Gastroesophageal sphincter (tissue), 3 donors: ENCODE data around the gene F2RL3.

ENCODE experiments used
- POLR2A ChIP-seq, 2 donors: fragments of 450-650 bp; IDR thresholded peaks; one replicate each; pipeline ENCODE4 v1.6.1; 2017; ENCODE audit warnings: antibody characterized with exemption in 2 of 2, mild to moderate bottlenecking in 2 of 2, moderate library complexity in 1 of 2
- POLR2AphosphoS5 ChIP-seq: sonication (generic); formaldehyde crosslinking; IDR thresholded peaks from one replicate; pipeline ENCODE4 v1.6.1; 2017; ENCODE audit warnings: antibody characterized with exemption
- TF ChIP-seq, protein P1 (sequence below), 4 experiments: fragments of 200-600 bp in 2 of 4; fragments of 450-650 bp in 2 of 4; sonication (generic) in 1 of 4; IDR thresholded peaks; one replicate each; pipeline ENCODE4 v1.5.1; 2017 to 2019; ENCODE audit warnings: antibody characterized with exemption in 4 of 4, mild to moderate bottlenecking in 2 of 4, moderate library complexity in 2 of 4

DNA sequence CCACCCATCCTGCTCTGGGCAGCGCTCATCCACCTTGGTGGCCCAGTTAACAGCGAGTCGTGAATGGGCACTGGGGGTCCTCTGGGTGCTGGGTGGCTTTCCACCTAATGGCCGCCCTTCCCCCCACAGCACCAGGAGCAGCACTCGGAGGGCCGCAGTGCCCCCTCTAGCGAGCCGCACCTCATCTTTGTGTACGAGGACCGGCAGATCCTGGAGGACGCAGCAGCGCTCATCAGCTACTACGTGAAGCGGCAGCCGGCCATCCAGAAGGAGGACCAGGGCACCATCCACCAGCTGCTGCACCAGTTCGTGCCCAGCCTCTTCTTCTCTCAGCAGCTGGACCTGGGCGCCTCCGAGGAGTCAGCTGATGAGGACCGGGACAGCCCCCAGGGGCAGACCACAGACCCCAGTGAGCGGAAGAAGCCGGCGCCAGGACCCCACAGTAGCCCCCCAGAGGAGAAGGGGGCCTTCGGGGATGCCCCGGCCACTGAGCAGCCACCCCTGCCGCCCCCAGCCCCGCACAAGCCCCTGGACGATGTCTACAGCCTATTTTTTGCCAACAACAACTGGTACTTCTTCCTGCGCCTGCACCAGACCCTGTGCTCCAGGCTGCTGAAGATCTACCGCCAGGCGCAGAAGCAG lies 19.3 kb upstream of the F2RL3 start:
- TF ChIP-seq POLR2AphosphoS5: no peak
- TF ChIP-seq, protein P1, sequence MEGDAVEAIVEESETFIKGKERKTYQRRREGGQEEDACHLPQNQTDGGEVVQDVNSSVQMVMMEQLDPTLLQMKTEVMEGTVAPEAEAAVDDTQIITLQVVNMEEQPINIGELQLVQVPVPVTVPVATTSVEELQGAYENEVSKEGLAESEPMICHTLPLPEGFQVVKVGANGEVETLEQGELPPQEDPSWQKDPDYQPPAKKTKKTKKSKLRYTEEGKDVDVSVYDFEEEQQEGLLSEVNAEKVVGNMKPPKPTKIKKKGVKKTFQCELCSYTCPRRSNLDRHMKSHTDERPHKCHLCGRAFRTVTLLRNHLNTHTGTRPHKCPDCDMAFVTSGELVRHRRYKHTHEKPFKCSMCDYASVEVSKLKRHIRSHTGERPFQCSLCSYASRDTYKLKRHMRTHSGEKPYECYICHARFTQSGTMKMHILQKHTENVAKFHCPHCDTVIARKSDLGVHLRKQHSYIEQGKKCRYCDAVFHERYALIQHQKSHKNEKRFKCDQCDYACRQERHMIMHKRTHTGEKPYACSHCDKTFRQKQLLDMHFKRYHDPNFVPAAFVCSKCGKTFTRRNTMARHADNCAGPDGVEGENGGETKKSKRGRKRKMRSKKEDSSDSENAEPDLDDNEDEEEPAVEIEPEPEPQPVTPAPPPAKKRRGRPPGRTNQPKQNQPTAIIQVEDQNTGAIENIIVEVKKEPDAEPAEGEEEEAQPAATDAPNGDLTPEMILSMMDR (IDR thresholded peaks at IDR 0.05): no peak
- no peak for TF ChIP-seq POLR2A (IDR thresholded peaks at IDR 0.05)
